ENCODE results near the gene NCAPG. TPM values are rescaled to one million over a fixed set of nuclear protein-coding genes. Genes with fewer than 3 reads are reported as not detected.

The NCAPG gene
- total and polyA plus RNA-seq, 10 of the 15 experiments (the other 5 are each of a cell fraction or from before 2014, with no cell fraction given) = 17.3 to 93.9 (median 53.7) TPM

GRCh38 chr4:17884063-17884462, 73.3 kb downstream of the NCAPG start (continued):
- TF ChIP-seq SIN3A (IDR thresholded peaks at IDR 0.05; ENCODE audit: low read depth, low read length) (no peak), SUZ12 (IDR thresholded peaks at IDR 0.05; ENCODE audit: unreplicated experiment) (no peak), RELA (IDR thresholded peaks at IDR 0.05; ENCODE audit: borderline replicate concordance, partially characterized antibody) (no peak), CREB1 (IDR thresholded peaks at IDR 0.05; ENCODE audit: low read depth) (no peak), BMI1 (IDR thresholded peaks at IDR 0.05; ENCODE audit: borderline replicate concordance) (no peak)

DNA sequence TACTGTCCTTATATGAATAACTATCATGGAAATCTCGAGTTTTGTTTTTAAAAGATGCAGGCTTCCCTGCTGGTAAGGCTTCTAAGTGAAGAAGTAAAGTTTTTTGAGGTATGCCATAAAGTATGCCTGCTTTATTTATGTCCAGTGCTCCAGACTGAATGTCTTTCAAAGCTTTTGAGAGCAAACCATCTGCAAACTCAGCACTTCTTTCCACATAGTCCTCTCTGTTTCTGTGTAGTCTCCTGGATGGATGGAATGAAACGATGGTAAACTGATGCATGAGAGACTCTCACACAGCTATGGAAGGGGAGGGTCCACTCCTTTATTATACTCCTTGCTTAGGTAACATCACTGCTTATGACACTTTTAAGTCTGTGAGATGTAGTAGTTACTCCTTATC, 73.7 kb downstream of the NCAPG start:
- ChIA-PET SMC1A (ENCODE audit: uncharacterized antibody, unreplicated experiment) (interaction anchor here (1.1 to 1.2 kb wide), 2 partner anchors 8 to 11 kb away, joined by 3 read pairs; no protein-coding TSS in a partner anchor), CTCF (interaction anchor here (1.5 kb wide), 1 partner anchor 483 kb away, joined by 3 read pairs; no protein-coding TSS in a partner anchor), POLR2A (no interaction called here), RAD21 (ENCODE audit: unreplicated experiment) (no interaction called here)
- in situ Hi-C loops (cut with MboI) = no loop called here
- no peaks in the 10 kb centered on the region for H3K36me3 ChIP-seq (ENCODE audit: control insufficient read depth in 2 of 2, insufficient read depth in 2 of 2, low read length in 1 of 2)
- H3K4me3 ChIP-seq = no peak overlapping the region
- ATAC-seq = no peak
- 89% methylated on average over 2 of the region's 2 CpGs for WGBS (ENCODE audit: insufficient coverage, insufficient replicate concordance, low lambda C conversion rate, missing lambda C conversion rate)
- H3K4me2 ChIP-seq (ENCODE audit: control insufficient read depth, insufficient read depth) = no peak overlapping the region
- H3K27ac ChIP-seq (ENCODE audit: control insufficient read depth, insufficient read depth) = no peak overlapping the region
- no peaks in the 10 kb centered on the region for H3K9me3 ChIP-seq (replicated peaks; ENCODE audit: control insufficient read depth, insufficient read depth, low read length)
- no TSS peak for BruUV-seq (replicated peaks)
- H3K79me2 ChIP-seq (ENCODE audit: control insufficient read depth, insufficient read depth, low read length) = no peaks in the 10 kb centered on the region
- H4K20me1 ChIP-seq (ENCODE audit: control insufficient read depth, insufficient read depth) = no peaks in the 10 kb centered on the region
- no peak for TF ChIP-seq SMARCA5 (IDR thresholded peaks at IDR 0.05)
- no peak for TF ChIP-seq WRNIP1 (IDR thresholded peaks at IDR 0.05; ENCODE audit: borderline replicate concordance, low read depth, low read length)
- no peak for TF ChIP-seq EZH2 (IDR thresholded peaks at IDR 0.05; ENCODE audit: borderline replicate concordance, control insufficient read depth, low read depth, low read length)
- TF ChIP-seq ZSCAN29 (IDR thresholded peaks at IDR 0.05) = no peak
- TF ChIP-seq SMAD1 (IDR thresholded peaks at IDR 0.05; ENCODE audit: low read depth, partially characterized antibody) = no peak
- TF ChIP-seq, protein P1, sequence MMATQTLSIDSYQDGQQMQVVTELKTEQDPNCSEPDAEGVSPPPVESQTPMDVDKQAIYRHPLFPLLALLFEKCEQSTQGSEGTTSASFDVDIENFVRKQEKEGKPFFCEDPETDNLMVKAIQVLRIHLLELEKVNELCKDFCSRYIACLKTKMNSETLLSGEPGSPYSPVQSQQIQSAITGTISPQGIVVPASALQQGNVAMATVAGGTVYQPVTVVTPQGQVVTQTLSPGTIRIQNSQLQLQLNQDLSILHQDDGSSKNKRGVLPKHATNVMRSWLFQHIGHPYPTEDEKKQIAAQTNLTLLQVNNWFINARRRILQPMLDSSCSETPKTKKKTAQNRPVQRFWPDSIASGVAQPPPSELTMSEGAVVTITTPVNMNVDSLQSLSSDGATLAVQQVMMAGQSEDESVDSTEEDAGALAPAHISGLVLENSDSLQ (IDR thresholded peaks at IDR 0.05) = no peak
- TF ChIP-seq HCFC1 (IDR thresholded peaks at IDR 0.05; ENCODE audit: low read length) = no peak
- H3K9ac ChIP-seq (ENCODE audit: control insufficient read depth, insufficient read depth, low read length) = no peak overlapping the region
- no peak for FAIRE-seq
- H3K4me1 ChIP-seq (ENCODE audit: control insufficient read depth, insufficient read depth, low read length) = no peaks in the 10 kb centered on the region
- intact Hi-C loops (cut with micrococcal nuclease; ENCODE audit: unreplicated experiment) = no loop called here
- no peak overlapping the region for H2AFZ ChIP-seq (ENCODE audit: control insufficient read depth, low read depth, low read length)
- no peak for DNase-seq (ENCODE audit: low read depth, low spot score)
- no peaks in the 10 kb centered on the region for H3K27me3 ChIP-seq (replicated peaks in 1 of 2; ENCODE audit: control insufficient read depth in 2 of 2, insufficient read depth in 2 of 2, low read length in 1 of 2)

All from GM12878 (cell line).